NCI-H82 (cell line): ENCODE data around the gene CNTLN.
A peak's percentile ranks its signal among the peaks of the same experiment; 100 is the strongest.
"Not testable (repeated sequence)": the region's sequence is repeated elsewhere in the genome, so short reads cannot be mapped to it uniquely, and the experiment has no call there.

Experiments
- DNase-seq: peaks from one replicate; lab custom pipeline; 2025; lab: John Stamatoyannopoulos, UW

The CNTLN gene

GRCh38 chr9:17134396-17135294 is at the start of gene CNTLN:
TSS of gene CNTLN (plus strand) at chr9:17135040. CDS start at chr9:17135066, 26 bp downstream.
- peak; percentile 90 for DNase-seq

- DNase-seq = no peak
These were observed 46.3 kb upstream of the CNTLN start for GRCh38 chr9:17088566-17088965.

- no peak for DNase-seq
These were observed 44.8 kb upstream of the CNTLN start for GRCh38 chr9:17090041-17090440.

GRCh38 chr9:17116400-17116837 is 18.4 kb upstream of the CNTLN start:
- peak; percentile 55 for DNase-seq

- DNase-seq = peak; percentile 17
These were observed 17.5 kb upstream of the CNTLN start for GRCh38 chr9:17117372-17117771.

DNA sequence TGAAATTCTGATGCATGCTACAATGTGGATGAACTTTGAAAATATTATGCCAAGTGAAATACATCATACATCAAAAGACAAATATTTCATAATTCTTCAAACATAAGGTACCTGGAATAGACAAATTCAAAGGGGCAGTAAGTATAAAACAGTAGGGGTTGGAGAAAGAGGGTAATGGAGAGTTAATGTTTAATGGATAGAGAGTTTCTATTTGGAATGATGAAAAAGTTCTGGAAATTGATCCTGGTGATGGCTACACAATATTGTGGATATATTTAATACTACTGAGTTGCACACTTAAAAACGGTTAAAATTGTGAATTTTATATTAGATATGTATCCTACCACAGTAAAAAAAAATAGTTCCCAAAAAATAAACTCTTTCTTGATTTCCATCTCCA is 14.6 kb upstream of the CNTLN start:
- DNase-seq = no peak

- DNase-seq = no peak
These were observed 13.6 kb upstream of the CNTLN start for GRCh38 chr9:17121264-17121663.

- DNase-seq = no peak
These were observed 4.5 kb upstream of the CNTLN start for GRCh38 chr9:17130291-17130690.

GRCh38 chr9:17130725-17131124 is 4.1 kb upstream of the CNTLN start:
- no peak for DNase-seq

DNA sequence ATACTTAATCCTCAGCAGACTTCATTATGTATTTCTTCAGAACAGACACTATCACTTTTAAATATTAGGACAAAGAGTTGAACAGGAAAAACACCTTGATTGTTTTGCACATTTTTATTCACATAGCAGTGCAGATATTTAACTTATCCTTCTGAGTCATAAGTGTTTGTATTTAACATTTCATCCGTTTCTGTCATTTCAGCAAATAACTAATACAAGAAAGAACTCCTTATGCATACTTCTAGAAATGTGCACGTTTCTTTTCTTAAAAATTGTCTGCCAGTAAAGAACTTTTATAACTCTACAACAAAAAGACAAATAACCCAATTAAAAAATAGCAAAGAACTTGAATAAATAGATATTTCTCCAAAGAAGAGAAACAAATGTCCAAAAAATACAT is 3.3 kb upstream of the CNTLN start:
- DNase-seq = no peak

- peak; percentile 60 for DNase-seq
These were observed 688 bp downstream of the CNTLN start for GRCh38 chr9:17135295-17136160.

- DNase-seq = no peak
These were observed 2.7 kb downstream of the CNTLN start for GRCh38 chr9:17137566-17137965.

DNA sequence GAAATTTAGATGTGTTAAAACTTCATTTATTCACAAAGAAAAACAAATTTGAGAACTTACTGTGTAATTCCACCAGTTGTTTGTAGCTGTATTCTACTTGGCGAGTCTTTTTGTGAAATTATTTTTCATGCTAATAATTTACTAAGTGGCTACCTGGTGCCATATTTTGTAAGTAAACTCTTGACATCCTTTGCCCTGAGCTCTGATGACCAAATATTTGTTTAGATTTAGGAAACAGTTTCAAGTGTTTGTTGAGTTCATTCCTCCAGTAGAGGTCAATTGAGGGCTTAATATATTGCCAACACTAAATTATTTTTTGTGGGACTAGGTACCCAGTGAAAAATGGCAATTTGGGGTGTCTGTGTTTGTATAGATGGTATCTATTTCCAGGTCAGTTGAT is 3.7 kb downstream of the CNTLN start:
- DNase-seq = no peak

DNA sequence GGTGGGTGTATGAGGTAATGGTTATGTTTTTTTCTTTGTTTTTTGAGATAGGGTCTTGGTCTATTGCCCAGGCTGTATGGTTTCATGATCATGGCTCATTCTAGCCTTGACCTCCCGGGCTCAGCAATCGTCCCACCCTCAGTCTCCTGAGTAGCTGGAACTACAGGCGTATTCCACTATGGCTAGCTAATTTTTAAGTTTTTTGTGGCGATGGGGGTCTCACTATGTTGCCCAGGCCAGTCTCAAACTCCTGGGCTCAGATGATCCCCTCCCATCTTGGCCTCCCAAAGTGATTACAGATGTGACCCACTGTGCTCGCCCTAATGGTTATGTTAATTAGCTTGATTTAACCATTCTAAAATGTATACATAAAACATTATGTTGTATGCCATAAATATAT is 5.6 kb downstream of the CNTLN start:
- no peak for DNase-seq

DNA sequence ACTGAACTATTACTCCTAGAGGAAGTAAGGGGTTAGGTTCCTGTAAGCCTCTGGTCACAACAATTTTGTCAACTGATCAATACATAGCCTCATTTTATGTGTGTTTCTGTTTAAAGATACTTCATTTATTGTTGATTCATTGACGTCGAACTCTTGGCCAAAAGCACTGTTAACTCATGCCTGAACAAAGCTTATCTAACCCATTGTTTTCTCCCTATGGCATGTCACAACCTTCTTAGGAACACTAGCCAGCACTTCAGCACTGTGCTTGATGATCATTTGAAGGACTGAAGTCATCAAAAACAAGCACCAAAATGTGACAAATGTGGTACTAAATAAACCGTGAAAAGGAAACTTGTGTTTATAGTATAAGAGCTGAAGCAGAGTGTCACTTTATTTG is 13.5 kb downstream of the CNTLN start:
- no peak for DNase-seq

GRCh38 chr9:17159469-17159868 is 24.6 kb downstream of the CNTLN start:
- DNase-seq = no peak

- no peak for DNase-seq
These were observed 25.5 kb downstream of the CNTLN start for GRCh38 chr9:17160327-17160726.

- no peak for DNase-seq
These were observed 30.9 kb downstream of the CNTLN start for GRCh38 chr9:17165764-17166163.

DNA sequence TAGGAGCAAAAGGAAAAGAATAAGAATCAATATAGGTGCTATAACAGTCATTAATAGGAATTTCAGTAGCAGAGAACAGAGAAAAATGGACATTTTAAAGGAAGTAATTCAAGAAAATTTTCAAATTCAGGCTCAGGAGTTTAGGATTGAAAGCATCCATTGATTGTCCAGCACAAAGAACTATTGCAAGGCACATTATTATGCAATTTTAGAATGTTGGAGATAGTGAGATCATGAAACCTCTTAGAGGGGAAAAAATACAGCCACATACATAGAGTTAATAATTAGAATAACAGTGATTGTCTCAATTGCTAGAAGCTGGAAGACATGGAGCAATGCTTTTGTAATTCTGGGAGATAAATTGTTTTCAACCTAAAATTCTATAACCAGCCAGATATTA is 31.5 kb downstream of the CNTLN start:
- no peak for DNase-seq

- no peak for DNase-seq
These were observed 36.7 kb downstream of the CNTLN start for GRCh38 chr9:17171309-17172094.

DNA sequence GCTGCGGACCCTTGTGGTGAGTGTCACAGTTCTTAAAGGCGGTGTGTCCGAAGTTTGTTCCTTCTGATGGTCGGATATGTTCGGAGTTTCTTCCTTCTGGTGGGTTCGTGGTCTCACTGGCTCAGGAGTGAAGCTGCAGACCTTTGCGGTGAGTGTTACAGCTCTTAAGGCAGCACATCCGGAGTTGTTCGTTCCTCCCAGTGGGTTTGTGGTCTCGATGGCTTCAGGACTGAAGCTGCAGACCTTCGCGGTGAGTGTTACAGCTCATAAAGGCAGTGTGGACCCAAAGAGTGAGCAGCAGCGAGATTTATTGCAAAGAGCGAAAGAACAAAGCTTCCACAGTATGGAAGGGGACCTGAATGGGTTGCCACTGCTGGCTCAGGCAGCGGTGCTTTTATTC is 42.7 kb downstream of the CNTLN start:
- not testable (repeated sequence) for DNase-seq

DNA sequence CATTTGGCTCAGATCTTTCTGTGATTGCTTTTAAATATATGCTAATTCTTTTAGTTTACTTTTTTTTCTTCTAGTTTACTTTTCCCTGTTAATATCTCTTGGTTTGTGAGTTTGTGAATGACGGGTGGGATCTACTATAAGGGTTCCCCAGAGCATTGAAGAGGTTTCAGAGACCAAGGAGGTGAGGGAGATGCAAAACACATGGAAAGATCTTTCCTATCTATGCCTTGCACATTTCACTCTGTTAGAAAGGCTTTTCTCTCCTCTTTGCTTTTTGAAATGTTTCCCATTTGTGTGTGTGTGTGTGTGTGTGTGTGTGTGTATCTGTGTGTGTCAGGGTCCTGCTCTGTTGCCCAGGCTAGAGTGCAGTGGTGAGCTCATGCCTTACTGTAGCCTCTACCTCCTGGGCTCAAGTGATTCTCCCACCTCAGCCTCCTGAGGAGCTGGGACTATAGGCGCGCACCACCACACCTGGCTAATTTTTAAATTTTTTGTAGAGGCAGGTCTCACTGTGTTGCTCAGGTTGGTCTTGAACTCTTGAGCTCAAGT is 50.7 kb downstream of the CNTLN start:
- DNase-seq = no peak
